GM12878 (cell line): ENCODE data around the gene CCBE1. TPM values are rescaled to one million over a fixed set of nuclear protein-coding genes. Genes with fewer than 3 reads are reported as not detected.

Experiments used
- ATAC-seq: fragments of 200-7000 bp; cut with Tn5 transposase; 3 replicates; pipeline ENCODE4 v1.9.1; 2020; ENCODE audit warnings: mild to moderate bottlenecking, moderate library complexity
- BruUV-seq: library from RNA; stranded (reverse); fragments of 400-500 nt; replicated peaks from 2 replicates; lab custom pipeline; 2021; lab: Mats Ljungman, UMichigan
- CTCF ChIA-PET: fragments of 300-600 bp; sonication (Branson Sonifier 250); formaldehyde crosslinking; extraction: SDS; loops from one replicate; lab custom pipeline; 2021; ENCODE audit warnings: inconsistent platforms; lab: Yijun Ruan, JAX
- POLR2A ChIA-PET: fragments of 350-600 bp; formaldehyde crosslinking; extraction: SDS; loops from one replicate; lab custom pipeline; 2021; ENCODE audit warnings: inconsistent platforms; lab: Charles Lee
- RAD21 ChIA-PET: fragments of 300-600 bp; sonication (Branson Sonifier 250); formaldehyde crosslinking; loops from one replicate; lab custom pipeline; 2023; ENCODE audit warnings: antibody characterized with exemption; ENCODE audit not compliant: unreplicated experiment; lab: Charles Lee
- SMC1A ChIA-PET: fragments of 300-600 bp; sonication (Branson Sonifier 250); formaldehyde crosslinking; loops from one replicate; lab custom pipeline; 2023; ENCODE audit not compliant: unreplicated experiment, uncharacterized antibody; lab: Charles Lee
- DNase-seq: peaks from one replicate; pipeline ENCODE4 v3.0.0-alpha.2; 2011; ENCODE audit warnings: low read depth, low spot score
- FAIRE-seq: peaks from 3 replicates; lab custom pipeline; 2011; peaks lifted over from hg19 to GRCh38; lab: Jason Lieb, UNC
- H2AFZ ChIP-seq: 2 replicates; pipeline ENCODE4 v1.6.0; 2011; ENCODE audit warnings: low read depth, low read length, control low read depth; ENCODE audit not compliant: control insufficient read depth
- H3K27ac ChIP-seq: 2 replicates; pipeline ENCODE4 v1.5.1; 2011; ENCODE audit warnings: control low read depth; ENCODE audit not compliant: control insufficient read depth, insufficient read depth
- H3K27me3 ChIP-seq, 2 experiments: replicated peaks in 1 of 2; 2 replicates each; pipeline versions ENCODE4 v1.6.0 to v1.6.1; 2011; ENCODE audit warnings: low read length in 1 of 2; ENCODE audit not compliant: control insufficient read depth in 2 of 2, insufficient read depth in 2 of 2
- H3K36me3 ChIP-seq, 2 experiments: 2 replicates each; pipeline ENCODE4 v1.5.1; 2011; ENCODE audit warnings: low read length in 1 of 2; ENCODE audit not compliant: control insufficient read depth in 2 of 2, insufficient read depth in 2 of 2
- H3K4me1 ChIP-seq: 2 replicates; pipeline ENCODE4 v1.6.1; 2011; ENCODE audit warnings: mild to moderate bottlenecking, low read length, moderate library complexity, mixed read lengths; ENCODE audit not compliant: control insufficient read depth, insufficient read depth
- H3K4me2 ChIP-seq: 2 replicates; pipeline ENCODE4 v1.6.0; 2011; ENCODE audit warnings: control low read depth; ENCODE audit not compliant: control insufficient read depth, insufficient read depth
- H3K4me3 ChIP-seq: fragments of 200-600 bp; sonication (generic); 2 replicates; pipeline ENCODE4 v1.5.1; 2016
- H3K79me2 ChIP-seq: 2 replicates; pipeline ENCODE4 v1.6.0; 2011; ENCODE audit warnings: low read length; ENCODE audit not compliant: control insufficient read depth, insufficient read depth
- H3K9ac ChIP-seq: 2 replicates; pipeline ENCODE4 v1.8.0; 2011; ENCODE audit warnings: low read length, control low read depth, mixed read lengths; ENCODE audit not compliant: control insufficient read depth, insufficient read depth
- H3K9me3 ChIP-seq: replicated peaks from 3 replicates; pipeline ENCODE4 v1.5.1; 2011; ENCODE audit warnings: mild to moderate bottlenecking, low read length; ENCODE audit not compliant: control insufficient read depth, insufficient read depth
- H4K20me1 ChIP-seq: 2 replicates; pipeline ENCODE4 v1.6.0; 2011; ENCODE audit not compliant: control insufficient read depth, insufficient read depth
- ATF3 ChIP-seq: IDR thresholded peaks from 2 replicates; pipeline ENCODE4 v1.6.1; 2011; ENCODE audit warnings: low read depth, mild to moderate bottlenecking, low read length, moderate library complexity, borderline replicate concordance; ENCODE audit errors: extremely low read depth
- ATF7 ChIP-seq: fragments of 450-650 bp; IDR thresholded peaks from 2 replicates; pipeline ENCODE4 v1.6.1; 2016; ENCODE audit warnings: low read depth, mild to moderate bottlenecking
- CHD2 ChIP-seq: IDR thresholded peaks from 2 replicates; pipeline ENCODE4 v1.6.1; 2011; ENCODE audit warnings: low read depth, low read length, improper control_type of control experiment, borderline replicate concordance
- HDAC6 ChIP-seq: fragments of 200-600 bp; sonication (generic); IDR thresholded peaks from one replicate; pipeline ENCODE4 v1.8.0; 2017; ENCODE audit warnings: antibody characterized with exemption; ENCODE audit not compliant: unreplicated experiment
- NBN ChIP-seq: fragments of 450-650 bp; IDR thresholded peaks from 2 replicates; pipeline ENCODE4 v1.6.1; 2016
- PRDM15 ChIP-seq: fragments of 450-650 bp; formaldehyde crosslinking; IDR thresholded peaks from 2 replicates; pipeline ENCODE4 v1.4.0; 2020; ENCODE audit warnings: mild to moderate bottlenecking, moderate library complexity
- USF2 ChIP-seq: IDR thresholded peaks from 2 replicates; pipeline ENCODE4 v1.6.1; 2011; ENCODE audit warnings: low read depth, low read length, improper control_type of control experiment, borderline replicate concordance
- WGBS: methylation state at CpG from one replicate; pipeline ENCODE4 v1.1.6; 2016; ENCODE audit warnings: low lambda C conversion rate; ENCODE audit not compliant: insufficient replicate concordance, insufficient coverage; ENCODE audit errors: missing lambda C conversion rate; 5-methylcytosine and 5-hydroxymethylcytosine counted together
- in situ Hi-C: fragments of 300-500 bp; cut with MboI; formaldehyde crosslinking; loops from 9 replicates; pipeline ENCODE4 v1.14.3; 2018; ENCODE audit warnings: mixed read lengths
- intact Hi-C: fragments of 100-400 bp; cut with micrococcal nuclease; formaldehyde crosslinking; loops from one replicate; pipeline ENCODE4 v1.14.2; 2022; ENCODE audit not compliant: unreplicated experiment
- polyA plus RNA-seq, 11 experiments: library from polyadenylated mRNA; depleted of rRNA in 4 of 11; unstranded in 6 of 11; stranded (reverse) in 5 of 11; fragments of >200 nt; fragmentation: Nextera tagmentation in 4 of 11; fragmentation: Illumina TruSeq in 1 of 11; extraction: Ambion mirVana in 4 of 11; extraction: Trizol in 1 of 11; gene quantifications; 1 replicate in 1 of 11; 2 replicates in 10 of 11; pipeline versions ENCODE4 v1.2.1 to v1.2.3, GENCODE V29; 2011 to 2016; ENCODE audit warnings: inconsistent platforms in 2 of 11, missing spikeins in 2 of 11, low read depth in 1 of 11
- total RNA-seq, 4 experiments: library from RNA; depleted of rRNA in 3 of 4; stranded (reverse); fragments of >200 nt in 3 of 4; fragmentation: Illumina TruSeq in 1 of 4; extraction: Trizol in 1 of 4; gene quantifications; 2 replicates each; pipeline versions ENCODE4 v1.2.1 to v1.2.3, GENCODE V29; 2013 to 2021
- TF ChIP-seq, protein P1 (sequence below): IDR thresholded peaks from 2 replicates; pipeline ENCODE4 v1.6.1; 2012; ENCODE audit warnings: low read length, inconsistent platforms
- TF ChIP-seq, protein P2 (sequence below): IDR thresholded peaks from 2 replicates; pipeline ENCODE4 v1.6.1; 2011; ENCODE audit warnings: borderline replicate concordance, low read depth, mild to moderate bottlenecking, moderate library complexity, low read length; ENCODE audit not compliant: insufficient read depth, poor library complexity, severe bottlenecking

The CCBE1 gene
- total and polyA plus RNA-seq, 10 of the 15 experiments (the other 5 are each of a cell fraction or from before 2014, with no cell fraction given): 0.03 to 0.49 (median 0.04) TPM; not detected in 7

DNA sequence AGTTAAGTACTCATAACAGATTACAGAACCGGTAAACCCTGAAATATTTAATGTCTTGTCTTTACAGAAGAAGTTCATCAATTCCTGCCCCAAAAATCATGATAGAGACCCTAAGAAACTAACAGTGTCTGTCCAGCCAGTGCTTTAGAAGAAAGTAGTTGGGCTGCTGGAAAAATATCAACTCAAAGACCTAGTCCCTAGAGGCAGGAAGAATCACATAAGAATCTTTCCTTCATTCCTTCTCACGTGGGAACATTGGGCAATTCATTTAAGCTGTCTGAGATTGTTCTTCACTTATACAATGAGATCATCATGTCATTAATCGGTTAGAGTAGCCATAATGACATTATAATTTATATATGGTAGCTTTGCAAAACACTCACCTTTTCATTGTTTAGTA, 156.4 kb downstream of the CCBE1 start:
- SMC1A ChIA-PET: no interaction called here
- FAIRE-seq: no peak
- no peak overlapping the region for H3K27ac ChIP-seq
- H3K9me3 ChIP-seq: no peaks in the 10 kb centered on the region
- H3K4me3 ChIP-seq: no peak overlapping the region
- 32% methylated on average over 3 of the region's 3 CpGs for WGBS
- DNase-seq: no peak
- RAD21 ChIA-PET: no interaction called here
- no peaks in the 10 kb centered on the region for H3K4me1 ChIP-seq
- POLR2A ChIA-PET: no interaction called here
- in situ Hi-C loops: no loop called here
- intact Hi-C loops: no loop called here
- no TSS peak for BruUV-seq
- H2AFZ ChIP-seq: no peak overlapping the region
- TF ChIP-seq USF2 (no peak), ATF7 (no peak), CHD2 (no peak), ATF3 (no peak)
- no peaks in the 10 kb centered on the region for H3K36me3 ChIP-seq
- no peak overlapping the region for H3K9ac ChIP-seq
- no peak for ATAC-seq
- H3K79me2 ChIP-seq: no peaks in the 10 kb centered on the region
- H4K20me1 ChIP-seq: no peaks in the 10 kb centered on the region
- H3K4me2 ChIP-seq: no peak overlapping the region
- CTCF ChIA-PET: no interaction called here
- H3K27me3 ChIP-seq: no peaks in the 10 kb centered on the region; a peak in 1 of 4 replicates

GRCh38 chr18:59540346-59540745, 156.9 kb downstream of the CCBE1 start:
- Histone ChIP-seq H3K4me2 (no peak overlapping the region), H3K9me3 (no peaks in the 10 kb centered on the region), H3K27ac (no peak overlapping the region), H3K4me3 (no peak overlapping the region), H4K20me1 (no peaks in the 10 kb centered on the region), H3K4me1 (no peaks in the 10 kb centered on the region), H3K9ac (no peak overlapping the region), H3K79me2 (no peaks in the 10 kb centered on the region), H3K36me3 (no peaks in the 10 kb centered on the region), H3K27me3 (no peaks in the 10 kb centered on the region; a peak in 1 of 4 replicates), H2AFZ (no peak overlapping the region)
- ChIA-PET SMC1A (no interaction called here), POLR2A (no interaction called here), CTCF (no interaction called here), RAD21 (no interaction called here)
- no TSS peak for BruUV-seq
- in situ Hi-C loops (no loop called here), intact Hi-C loops (no loop called here)
- ATAC-seq: no peak
- no peak for FAIRE-seq
- no peak for DNase-seq
- TF ChIP-seq PRDM15 (no peak), NBN (no peak), HDAC6 (no peak)
- TF ChIP-seq, protein P1, sequence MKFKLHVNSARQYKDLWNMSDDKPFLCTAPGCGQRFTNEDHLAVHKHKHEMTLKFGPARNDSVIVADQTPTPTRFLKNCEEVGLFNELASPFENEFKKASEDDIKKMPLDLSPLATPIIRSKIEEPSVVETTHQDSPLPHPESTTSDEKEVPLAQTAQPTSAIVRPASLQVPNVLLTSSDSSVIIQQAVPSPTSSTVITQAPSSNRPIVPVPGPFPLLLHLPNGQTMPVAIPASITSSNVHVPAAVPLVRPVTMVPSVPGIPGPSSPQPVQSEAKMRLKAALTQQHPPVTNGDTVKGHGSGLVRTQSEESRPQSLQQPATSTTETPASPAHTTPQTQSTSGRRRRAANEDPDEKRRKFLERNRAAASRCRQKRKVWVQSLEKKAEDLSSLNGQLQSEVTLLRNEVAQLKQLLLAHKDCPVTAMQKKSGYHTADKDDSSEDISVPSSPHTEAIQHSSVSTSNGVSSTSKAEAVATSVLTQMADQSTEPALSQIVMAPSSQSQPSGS: no peak
- TF ChIP-seq, protein P2, sequence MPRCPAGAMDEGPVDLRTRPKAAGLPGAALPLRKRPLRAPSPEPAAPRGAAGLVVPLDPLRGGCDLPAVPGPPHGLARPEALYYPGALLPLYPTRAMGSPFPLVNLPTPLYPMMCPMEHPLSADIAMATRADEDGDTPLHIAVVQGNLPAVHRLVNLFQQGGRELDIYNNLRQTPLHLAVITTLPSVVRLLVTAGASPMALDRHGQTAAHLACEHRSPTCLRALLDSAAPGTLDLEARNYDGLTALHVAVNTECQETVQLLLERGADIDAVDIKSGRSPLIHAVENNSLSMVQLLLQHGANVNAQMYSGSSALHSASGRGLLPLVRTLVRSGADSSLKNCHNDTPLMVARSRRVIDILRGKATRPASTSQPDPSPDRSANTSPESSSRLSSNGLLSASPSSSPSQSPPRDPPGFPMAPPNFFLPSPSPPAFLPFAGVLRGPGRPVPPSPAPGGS: no peak
